Measurements from ENCODE around the gene SLC8A2. TPM values are rescaled to one million over a fixed set of nuclear protein-coding genes. Genes with fewer than 3 reads are reported as not detected.
"Not testable (repeated sequence)": the region's sequence is repeated elsewhere in the genome, so short reads cannot be mapped to it uniquely, and the experiment has no call there.

Gene SLC8A2
- total RNA-seq, 1 experiment from 2014 or later = not detected

GRCh38 chr19:47489072-47489914 is 17.6 kb upstream of the SLC8A2 start:
- no peak for DNase-seq (ENCODE audit: low read depth)

GRCh38 chr19:47487551-47488515 is 16.1 kb upstream of the SLC8A2 start:
- no peak for DNase-seq (ENCODE audit: low read depth)

- DNase-seq (ENCODE audit: low read depth) = no peak
These were observed 15.2 kb upstream of the SLC8A2 start for GRCh38 chr19:47486900-47487299.

- not testable (repeated sequence) for DNase-seq (ENCODE audit: low read depth)
These were observed 14.5 kb upstream of the SLC8A2 start for GRCh38 chr19:47486220-47486619.

- DNase-seq (ENCODE audit: low read depth) = no peak
These were observed 13.5 kb upstream of the SLC8A2 start for GRCh38 chr19:47485210-47485609.

GRCh38 chr19:47483800-47484690 is 12.4 kb upstream of the SLC8A2 start, which contains the start of gene KPTN:
Gene KPTN (minus strand): TSS chr19:47484219. CDS start chr19:47484160, 59 bp downstream.
- peak; percentile 86 for DNase-seq (ENCODE audit: low read depth)

- no peak for DNase-seq (ENCODE audit: low read depth)
These were observed 11.5 kb upstream of the SLC8A2 start for GRCh38 chr19:47483200-47483599.

GRCh38 chr19:47481460-47482052 is 9.9 kb upstream of the SLC8A2 start:
- DNase-seq (ENCODE audit: low read depth) = no peak

- DNase-seq (ENCODE audit: low read depth) = no peak
These were observed 9.0 kb upstream of the SLC8A2 start for GRCh38 chr19:47480658-47481057.

- no peak for DNase-seq (ENCODE audit: low read depth)
These were observed 8.2 kb upstream of the SLC8A2 start for GRCh38 chr19:47479701-47480503.

GRCh38 chr19:47476438-47476972 is 4.8 kb upstream of the SLC8A2 start:
- no peak for DNase-seq (ENCODE audit: low read depth)

GRCh38 chr19:47475465-47475864 is 3.8 kb upstream of the SLC8A2 start:
- DNase-seq (ENCODE audit: low read depth) = no peak

GRCh38 chr19:47473336-47473735 is 1.6 kb upstream of the SLC8A2 start:
- no peak for DNase-seq (ENCODE audit: low read depth)

- no peak for DNase-seq (ENCODE audit: low read depth)
These were observed 336 bp downstream of the SLC8A2 start for GRCh38 chr19:47471381-47471732.

- no peak for DNase-seq (ENCODE audit: low read depth)
These were observed 1.1 kb downstream of the SLC8A2 start for GRCh38 chr19:47470447-47471195.

GRCh38 chr19:47469719-47470118 is 2.0 kb downstream of the SLC8A2 start:
- no peak for DNase-seq (ENCODE audit: low read depth)

- DNase-seq (ENCODE audit: low read depth) = no peak
These were observed 2.4 kb downstream of the SLC8A2 start for GRCh38 chr19:47469363-47469700.

GRCh38 chr19:47467914-47468313 is 3.8 kb downstream of the SLC8A2 start:
- DNase-seq (ENCODE audit: low read depth) = no peak

- no peak for DNase-seq (ENCODE audit: low read depth)
These were observed 5.7 kb downstream of the SLC8A2 start for GRCh38 chr19:47465957-47466356.

Measured in M059J (cell line).